A549 (cell line): ENCODE measurements around the gene SEMA4D. TPM values are rescaled to one million over a fixed set of nuclear protein-coding genes. Genes with fewer than 3 reads are reported as not detected.

ENCODE experiments used
- ATAC-seq, 2 experiments: fragments of 200-7000 bp in 1 of 2; fragments of >200 bp in 1 of 2; cut with Nextera tagmentation in 1 of 2; cut with Tn5 transposase in 1 of 2; 3 replicates each; pipeline versions ENCODE4 v1.8.0 to v1.9.1; 2018 to 2020; ENCODE audit warnings: mild to moderate bottlenecking in 1 of 2, moderate library complexity in 1 of 2
- CTCF ChIA-PET: fragments of 300-600 bp; sonication (Branson Sonifier 250); formaldehyde crosslinking; extraction: SDS; loops from one replicate; lab custom pipeline; 2021; ENCODE audit warnings: antibody characterized with exemption, inconsistent platforms; lab: Yijun Ruan, JAX
- POLR2A ChIA-PET: fragments of 350-600 bp; formaldehyde crosslinking; extraction: SDS; loops from one replicate; lab custom pipeline; 2021; ENCODE audit warnings: antibody characterized with exemption, inconsistent platforms; lab: Yijun Ruan, JAX
- DNase-seq, 2 experiments: peaks; one replicate each; pipeline versions ENCODE4 v3.0.0 to v3.0.0-alpha.2; 2011 to 2016; ENCODE audit warnings: low read depth in 1 of 2, low spot score in 1 of 2
- FAIRE-seq: peaks from 2 replicates; lab custom pipeline; 2011; peaks lifted over from hg19 to GRCh38; lab: Jason Lieb, UNC
- H3K27ac ChIP-seq, 2 experiments: fragments of >200 bp; sonication (Bioruptor Twin); formaldehyde crosslinking; 3 replicates each; pipeline ENCODE4 v1.5.1; 2016 to 2017
- H3K4me1 ChIP-seq: fragments of >200 bp; sonication (Bioruptor Twin); formaldehyde crosslinking; 3 replicates; pipeline ENCODE4 v1.6.1; 2016
- H3K4me2 ChIP-seq: fragments of >200 bp; sonication (Bioruptor Twin); formaldehyde crosslinking; 3 replicates; pipeline ENCODE4 v1.6.1; 2016
- H3K4me3 ChIP-seq: fragments of >200 bp; sonication (Bioruptor Twin); formaldehyde crosslinking; 3 replicates; pipeline ENCODE4 v1.5.1; 2016
- H3K9me3 ChIP-seq: fragments of >200 bp; sonication (Bioruptor Twin); formaldehyde crosslinking; 3 replicates; pipeline ENCODE4 v1.6.1; 2016
- ATOH8 ChIP-seq: fragments of 250-450 bp; sonication (Bioruptor Pico); IDR thresholded peaks from 2 replicates; pipeline ENCODE4 v1.5.0; 2020; ENCODE audit warnings: low read depth, mild to moderate bottlenecking, moderate library complexity
- BCL3 ChIP-seq: fragments of >200 bp; sonication (Bioruptor Twin); formaldehyde crosslinking; IDR thresholded peaks from 3 replicates; pipeline ENCODE4 v1.6.1; 2016
- CBX2 ChIP-seq: fragments of 200-600 bp; sonication (generic); IDR thresholded peaks from 2 replicates; pipeline ENCODE4 v1.6.1; 2016; ENCODE audit warnings: low read depth, mild to moderate bottlenecking, borderline replicate concordance
- CBX8 ChIP-seq: fragments of 200-600 bp; sonication (generic); IDR thresholded peaks from 2 replicates; pipeline ENCODE4 v1.6.1; 2016
- CEBPB ChIP-seq, 2 experiments: fragments of >200 bp in 1 of 2; sonication (Bioruptor Twin) in 1 of 2; formaldehyde crosslinking in 1 of 2; IDR thresholded peaks; 2 replicates each; pipeline ENCODE4 v1.6.1; 2012 to 2016
- EHF ChIP-seq: fragments of 250-450 bp; sonication (Bioruptor Pico); IDR thresholded peaks from 2 replicates; pipeline ENCODE4 v1.5.0; 2020; ENCODE audit warnings: mild to moderate bottlenecking
- EHMT2 ChIP-seq: fragments of 200-600 bp; sonication (generic); IDR thresholded peaks from 2 replicates; pipeline ENCODE4 v1.6.1; 2016; ENCODE audit warnings: antibody characterized with exemption, low read depth, mild to moderate bottlenecking, moderate library complexity
- ESRRA ChIP-seq: fragments of 150-350 bp; IDR thresholded peaks from 2 replicates; pipeline ENCODE4 v1.6.1; 2014; ENCODE audit warnings: mild to moderate bottlenecking, low read length, borderline replicate concordance
- FOSL2 ChIP-seq, 2 experiments: fragments of 450-650 bp in 1 of 2; fragments of >200 bp in 1 of 2; sonication (Bioruptor Twin) in 1 of 2; formaldehyde crosslinking; IDR thresholded peaks; 2 replicates each; pipeline versions ENCODE4 v1.5.0 to v1.6.1; 2016 to 2020; ENCODE audit warnings: mild to moderate bottlenecking in 1 of 2, moderate library complexity in 1 of 2
- FOXS1 ChIP-seq: fragments of 250-450 bp; sonication (Bioruptor Pico); IDR thresholded peaks from 2 replicates; pipeline ENCODE4 v1.5.0; 2020; ENCODE audit warnings: mild to moderate bottlenecking, moderate library complexity
- GATA3 ChIP-seq: IDR thresholded peaks from 2 replicates; pipeline ENCODE4 v1.6.1; 2012; ENCODE audit warnings: borderline replicate concordance
- HES2 ChIP-seq: fragments of >200 bp; sonication (Bioruptor Twin); formaldehyde crosslinking; IDR thresholded peaks from 2 replicates; pipeline ENCODE4 v1.6.1; 2016
- JUN ChIP-seq, 2 experiments: fragments of >200 bp; sonication (Bioruptor Twin); formaldehyde crosslinking; IDR thresholded peaks; 2 replicates in 1 of 2; 3 replicates in 1 of 2; pipeline ENCODE4 v1.6.1; 2016 to 2017
- JUNB ChIP-seq: fragments of >200 bp; sonication (Bioruptor Twin); formaldehyde crosslinking; IDR thresholded peaks from 2 replicates; pipeline ENCODE4 v1.6.1; 2016
- MAX ChIP-seq: IDR thresholded peaks from 2 replicates; pipeline ENCODE4 v1.6.1; 2012
- NFE2L2 ChIP-seq: fragments of 150-350 bp; conservative IDR thresholded peaks from 2 replicates; pipeline ENCODE4 v1.6.1; 2014; ENCODE audit warnings: low read length
- PHF8 ChIP-seq: fragments of 200-600 bp; sonication (generic); IDR thresholded peaks from 2 replicates; pipeline ENCODE4 v1.6.1; 2016; ENCODE audit warnings: low read depth, mild to moderate bottlenecking, antibody characterized with exemption, moderate library complexity, borderline replicate concordance
- REST ChIP-seq: fragments of 200-600 bp; sonication (generic); IDR thresholded peaks from 2 replicates; pipeline ENCODE4 v1.6.1; 2016; ENCODE audit warnings: antibody characterized with exemption, mild to moderate bottlenecking, moderate library complexity
- RFX5 ChIP-seq: fragments of 450-650 bp; IDR thresholded peaks from 2 replicates; pipeline ENCODE4 v1.7.1; 2014; ENCODE audit warnings: antibody characterized with exemption, mild to moderate bottlenecking, moderate library complexity
- RNF2 ChIP-seq: fragments of 200-600 bp; sonication (generic); IDR thresholded peaks from 2 replicates; pipeline ENCODE4 v1.6.1; 2016; ENCODE audit warnings: low read depth, mild to moderate bottlenecking, antibody characterized with exemption, moderate library complexity, borderline replicate concordance
- TP53 ChIP-seq: fragments of 250-450 bp; sonication (Bioruptor Pico); IDR thresholded peaks from 2 replicates; pipeline ENCODE4 v1.5.0; 2021; ENCODE audit warnings: mild to moderate bottlenecking, moderate library complexity
- USF2 ChIP-seq: fragments of 450-650 bp; IDR thresholded peaks from 2 replicates; pipeline ENCODE4 v1.6.1; 2014; ENCODE audit warnings: antibody characterized with exemption
- ZSCAN20 ChIP-seq: fragments of 250-450 bp; sonication (Bioruptor Pico); IDR thresholded peaks from 2 replicates; pipeline ENCODE4 v1.8.0; 2022; ENCODE audit warnings: mild to moderate bottlenecking, moderate library complexity
- WGBS: methylation state at CpG from one replicate; pipeline ENCODE4 v1.1.6; 2017; ENCODE audit errors: missing lambda C conversion rate; 5-methylcytosine and 5-hydroxymethylcytosine counted together
- polyA plus RNA-seq, 4 experiments: library from polyadenylated mRNA; depleted of rRNA in 3 of 4; stranded (reverse); fragments of >200 nt; fragmentation: RNase III in 1 of 4; extraction: RNeasy Plus Mini Kit Qiagen cat#74134 plus additional on column Dnase treatment in 1 of 4; gene quantifications; 2 replicates in 3 of 4; 3 replicates in 1 of 4; pipeline ENCODE4 v1.2.3, GENCODE V29; 2011 to 2017

Gene SEMA4D
- polyA plus RNA-seq, 2 of the 4 experiments (the other 2 are of a cell fraction), result 5.3 to 7.2 TPM

- POLR2A ChIA-PET, result no interaction called here
- CTCF ChIA-PET, result interaction anchor here (1.0 to 4.1 kb wide), 2 partner anchors 15 to 27 kb away, joined by 3 to 16 read pairs; no protein-coding TSS in a partner anchor
- H3K4me1 ChIP-seq, result no peaks in the 10 kb centered on the region; the same call in 2 of the 3 replicates
- WGBS, result 72% methylated on average over 11 of the region's 11 CpGs
- H3K4me2 ChIP-seq, result no peak overlapping the region
- no peak for ATAC-seq
- H3K27ac ChIP-seq, result no peak overlapping the region
- no peaks in the 10 kb centered on the region for H3K9me3 ChIP-seq
- FAIRE-seq, result no peak
- no peak for DNase-seq
- H3K4me3 ChIP-seq, result no peak overlapping the region
- TF ChIP-seq USF2 (no peak), CBX8 (no peak), CBX2 (no peak), ZSCAN20 (CRISPR knock-in tag) (no peak), ATOH8 (CRISPR knock-in tag) (no peak), PHF8 (no peak), TP53 (CRISPR knock-in tag) (no peak), RNF2 (no peak), CEBPB (IDR thresholded peaks at IDR 0.05) (no peak), BCL3 (no peak), FOXS1 (CRISPR knock-in tag) (no peak), RFX5 (no peak), ESRRA (no peak), NFE2L2 (no peak), REST (no peak), MAX (no peak), JUN (IDR thresholded peaks at IDR 0.05) (no peak), EHMT2 (no peak), JUNB (no peak)
Measured at GRCh38 chr9:89522261-89522958, 24.5 kb upstream of the SEMA4D start.

GRCh38 chr9:89519366-89519805, 21.5 kb upstream of the SEMA4D start:
- peak; percentile 66 to 68; a peak in 5 of 6 replicates for ATAC-seq
- CTCF ChIA-PET, result interaction anchor here (0.6 to 4.1 kb wide), 4 partner anchors 10 to 581 kb away, joined by 4 to 16 read pairs (median 5); no protein-coding TSS in a partner anchor
- Histone ChIP-seq H3K27ac (no peak overlapping the region), H3K4me2 (no peak overlapping the region), H3K4me1 (no peaks in the 10 kb centered on the region; the same call in 2 of the 3 replicates), H3K4me3 (no peak overlapping the region), H3K9me3 (no peaks in the 10 kb centered on the region)
- POLR2A ChIA-PET, result no interaction called here
- DNase-seq, result peak in 1 of 2 experiments; percentile 23
- 79% methylated on average over 3 of the region's 3 CpGs for WGBS
- TF ChIP-seq CBX8, result no peak
- TF ChIP-seq EHF, result no peak
- TF ChIP-seq GATA3, result no peak
- TF ChIP-seq CEBPB (IDR thresholded peaks at IDR 0.05), result 0 out of 4 replicates have a peak, but pooled peaks of 1 of the 2 experiments have one; percentile 8
- no peak for TF ChIP-seq FOSL2 (IDR thresholded peaks at IDR 0.05)
- TF ChIP-seq FOSL2 (CRISPR knock-in tag; IDR thresholded peaks at IDR 0.05), result peak; percentile 24; the same call in 1 of the 2 replicates
- no peak for TF ChIP-seq HES2
- no peak for FAIRE-seq
